ENCODE measurements around the gene SLC66A1. TPM values are rescaled to one million over a fixed set of nuclear protein-coding genes. Genes with fewer than 3 reads are reported as not detected.

SLC66A1 gene
- total and polyA plus RNA-seq, 4 experiments from 2014 or later = 3.0 to 10.2 (median 6.1) TPM

DNA sequence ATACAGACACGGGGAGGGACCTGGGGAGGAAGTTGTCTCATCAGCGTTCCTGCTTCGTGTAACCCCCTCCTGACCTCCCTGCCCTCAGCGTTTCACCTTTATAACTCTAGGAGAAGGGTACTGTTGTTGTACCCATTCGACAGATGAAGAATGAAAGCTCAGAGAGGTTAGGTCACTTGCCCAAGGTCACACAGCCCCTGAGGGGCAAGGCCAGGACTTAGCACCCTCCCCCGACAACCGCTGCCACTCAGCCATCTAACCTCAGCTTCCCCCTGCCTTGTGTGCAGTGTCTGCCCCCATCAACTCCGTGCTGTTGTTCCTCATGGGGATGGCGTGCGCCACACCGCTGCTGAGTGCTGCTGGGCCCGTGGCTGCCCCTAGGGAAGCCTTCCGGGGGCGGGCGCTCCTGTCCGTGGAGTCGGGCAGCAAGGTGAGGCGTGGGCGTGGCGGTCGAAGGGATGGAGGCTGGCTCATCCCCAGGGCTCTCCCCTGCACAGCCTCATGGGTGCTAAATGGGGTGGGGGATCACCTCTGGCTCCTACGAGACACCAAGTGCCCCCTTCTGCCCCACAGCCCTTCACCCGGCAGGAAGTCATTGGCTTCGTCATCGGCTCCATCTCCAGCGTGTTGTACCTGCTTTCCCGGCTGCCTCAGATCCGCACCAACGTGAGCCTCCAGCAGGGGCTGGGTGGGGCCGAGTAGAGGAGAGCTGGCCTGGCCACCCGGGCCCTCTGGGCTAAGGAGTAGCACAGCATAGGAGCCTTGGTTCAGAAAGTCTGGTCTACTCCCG is 14.0 kb downstream of the SLC66A1 start:
- no peaks in the 10 kb centered on the region for H3K4me1 Mint-ChIP-seq
- no peak for DNase-seq
- Histone ChIP-seq H3K27ac (ENCODE audit: low read depth, low read length) (no peak overlapping the region), H3K36me3 (ENCODE audit: insufficient read depth, low read length) (no peaks in the 10 kb centered on the region), H3K27me3 (ENCODE audit: insufficient read depth, low read length) (no peaks in the 10 kb centered on the region), H3K4me1 (ENCODE audit: insufficient read depth, low read length) (no peaks in the 10 kb centered on the region), H3K9me3 (ENCODE audit: control insufficient read depth in 1 of 2, low read length in 2 of 2) (no peaks in the 10 kb centered on the region), H3K4me3 (ENCODE audit: low read length in 2 of 2) (no peak overlapping the region)
- intact Hi-C loops (cut with micrococcal nuclease) = no loop called here
- H3K36me3 Mint-ChIP-seq = peaks cover 5 to 13% of the 10 kb centered on the region in 2 donors
- POLR2A ChIA-PET (ENCODE audit: partially characterized antibody) = no interaction called here
- H3K27ac Mint-ChIP-seq = peak overlapping the region in 3 of 7 donors; percentile 36 to 59 (median 52)
- H3K4me3 Mint-ChIP-seq = no peak overlapping the region
- no peaks in the 10 kb centered on the region for H3K27me3 Mint-ChIP-seq
- H3K9me3 Mint-ChIP-seq = peaks cover 0 to 9% (median 0%) of the 10 kb centered on the region in 8 donors
- CTCF ChIA-PET (ENCODE audit: partially characterized antibody) = no interaction called here

- no peaks in the 10 kb centered on the region for H3K9me3 ChIP-seq (ENCODE audit: control insufficient read depth in 1 of 2, low read length in 2 of 2)
- ChIA-PET CTCF (ENCODE audit: partially characterized antibody) (no interaction called here), POLR2A (ENCODE audit: partially characterized antibody) (no interaction called here)
- Mint-ChIP-seq H3K9me3 (peaks cover 0 to 9% (median 0%) of the 10 kb centered on the region in 8 donors), H3K36me3 (peaks cover 5 to 12% of the 10 kb centered on the region in 2 donors), H3K4me3 (no peak overlapping the region), H3K4me1 (no peaks in the 10 kb centered on the region), H3K27ac (peak overlapping the region in 2 of 7 donors; percentile 51 to 57), H3K27me3 (no peaks in the 10 kb centered on the region)
- H3K27me3 ChIP-seq (ENCODE audit: insufficient read depth, low read length) = no peaks in the 10 kb centered on the region
- intact Hi-C loops (cut with micrococcal nuclease) = no loop called here
- no peak overlapping the region for H3K27ac ChIP-seq (ENCODE audit: low read depth, low read length)
- no peaks in the 10 kb centered on the region for H3K36me3 ChIP-seq (ENCODE audit: insufficient read depth, low read length)
- H3K4me1 ChIP-seq (ENCODE audit: insufficient read depth, low read length) = no peaks in the 10 kb centered on the region
- no peak overlapping the region for H3K4me3 ChIP-seq (ENCODE audit: low read length in 2 of 2)
- DNase-seq = no peak
These were observed 14.6 kb downstream of the SLC66A1 start for GRCh38 chr1:19326748-19327065.

DNA sequence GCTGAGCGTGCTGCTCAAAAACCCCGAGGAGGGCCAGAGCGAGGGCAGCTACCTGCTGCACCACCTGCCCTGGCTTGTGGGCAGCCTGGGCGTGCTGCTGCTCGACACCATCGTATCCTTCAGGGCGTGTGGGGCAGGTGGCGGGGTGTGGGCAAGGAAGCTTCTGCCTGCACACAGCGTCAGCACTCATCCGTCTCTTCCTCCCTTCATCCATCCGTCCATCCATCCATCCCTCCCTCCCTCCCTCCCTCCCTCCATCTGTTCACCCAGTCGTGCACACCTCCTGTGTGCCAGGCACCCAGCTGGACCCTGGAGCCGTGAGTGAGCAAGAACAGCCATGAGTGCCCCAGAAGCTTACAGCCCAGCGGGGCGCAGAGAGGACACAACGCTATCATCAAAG is 15.2 kb downstream of the SLC66A1 start:
- POLR2A ChIA-PET (ENCODE audit: partially characterized antibody) = no interaction called here
- Histone ChIP-seq H3K27ac (ENCODE audit: low read depth, low read length) (no peak overlapping the region), H3K4me3 (ENCODE audit: low read length in 2 of 2) (no peak overlapping the region), H3K27me3 (ENCODE audit: insufficient read depth, low read length) (no peaks in the 10 kb centered on the region), H3K4me1 (ENCODE audit: insufficient read depth, low read length) (no peaks in the 10 kb centered on the region), H3K9me3 (ENCODE audit: control insufficient read depth in 1 of 2, low read length in 2 of 2) (no peaks in the 10 kb centered on the region), H3K36me3 (ENCODE audit: insufficient read depth, low read length) (no peaks in the 10 kb centered on the region)
- peaks cover 4 to 8% of the 10 kb centered on the region in 2 donors for H3K36me3 Mint-ChIP-seq
- no peaks in the 10 kb centered on the region for H3K4me1 Mint-ChIP-seq
- DNase-seq = no peak
- CTCF ChIA-PET (ENCODE audit: partially characterized antibody) = no interaction called here
- intact Hi-C loops (cut with micrococcal nuclease) = no loop called here
- H3K27me3 Mint-ChIP-seq = no peaks in the 10 kb centered on the region
- no peak overlapping the region for H3K4me3 Mint-ChIP-seq
- H3K9me3 Mint-ChIP-seq = peaks cover 0 to 9% (median 0%) of the 10 kb centered on the region in 8 donors
- H3K27ac Mint-ChIP-seq = peak overlapping the region in 2 of 7 donors; percentile 41 to 50

GRCh38 chr1:19327736-19328135 is 15.6 kb downstream of the SLC66A1 start:
- H3K36me3 ChIP-seq (ENCODE audit: insufficient read depth, low read length) = no peaks in the 10 kb centered on the region
- ChIA-PET CTCF (ENCODE audit: partially characterized antibody) (no interaction called here), POLR2A (ENCODE audit: partially characterized antibody) (no interaction called here)
- Mint-ChIP-seq H3K9me3 (peaks cover 0 to 9% (median 0%) of the 10 kb centered on the region in 8 donors), H3K4me3 (no peak overlapping the region), H3K27me3 (no peaks in the 10 kb centered on the region), H3K36me3 (peaks cover 2 to 6% of the 10 kb centered on the region in 2 donors), H3K4me1 (no peaks in the 10 kb centered on the region), H3K27ac (peak overlapping the region in 3 of 7 donors; percentile 22 to 65 (median 50))
- H3K4me3 ChIP-seq (ENCODE audit: low read length in 2 of 2) = no peak overlapping the region
- no peak overlapping the region for H3K27ac ChIP-seq (ENCODE audit: low read depth, low read length)
- H3K4me1 ChIP-seq (ENCODE audit: insufficient read depth, low read length) = no peaks in the 10 kb centered on the region
- DNase-seq = no peak
- no peaks in the 10 kb centered on the region for H3K27me3 ChIP-seq (ENCODE audit: insufficient read depth, low read length)
- intact Hi-C loops (cut with micrococcal nuclease) = no loop called here
- no peaks in the 10 kb centered on the region for H3K9me3 ChIP-seq (ENCODE audit: control insufficient read depth in 1 of 2, low read length in 2 of 2)

- no peak overlapping the region for H3K4me3 Mint-ChIP-seq
- no peaks in the 10 kb centered on the region for H3K27me3 Mint-ChIP-seq
- no peak overlapping the region for H3K27ac Mint-ChIP-seq
- H3K36me3 Mint-ChIP-seq = peaks cover 2 to 6% of the 10 kb centered on the region in 2 donors
- CTCF ChIA-PET (ENCODE audit: partially characterized antibody) = no interaction called here
- Histone ChIP-seq H3K4me1 (ENCODE audit: insufficient read depth, low read length) (no peaks in the 10 kb centered on the region), H3K27ac (ENCODE audit: low read depth, low read length) (no peak overlapping the region), H3K36me3 (ENCODE audit: insufficient read depth, low read length) (no peaks in the 10 kb centered on the region), H3K9me3 (ENCODE audit: control insufficient read depth in 1 of 2, low read length in 2 of 2) (no peaks in the 10 kb centered on the region), H3K4me3 (ENCODE audit: low read length in 2 of 2) (no peak overlapping the region), H3K27me3 (ENCODE audit: insufficient read depth, low read length) (no peaks in the 10 kb centered on the region)
- DNase-seq = no peak
- intact Hi-C loops (cut with micrococcal nuclease) = no loop called here
- POLR2A ChIA-PET (ENCODE audit: partially characterized antibody) = no interaction called here
- peaks cover 0 to 9% (median 0%) of the 10 kb centered on the region in 8 donors for H3K9me3 Mint-ChIP-seq
- no peaks in the 10 kb centered on the region for H3K4me1 Mint-ChIP-seq
These were observed 16.4 kb downstream of the SLC66A1 start for GRCh38 chr1:19328486-19328885.

DNA sequence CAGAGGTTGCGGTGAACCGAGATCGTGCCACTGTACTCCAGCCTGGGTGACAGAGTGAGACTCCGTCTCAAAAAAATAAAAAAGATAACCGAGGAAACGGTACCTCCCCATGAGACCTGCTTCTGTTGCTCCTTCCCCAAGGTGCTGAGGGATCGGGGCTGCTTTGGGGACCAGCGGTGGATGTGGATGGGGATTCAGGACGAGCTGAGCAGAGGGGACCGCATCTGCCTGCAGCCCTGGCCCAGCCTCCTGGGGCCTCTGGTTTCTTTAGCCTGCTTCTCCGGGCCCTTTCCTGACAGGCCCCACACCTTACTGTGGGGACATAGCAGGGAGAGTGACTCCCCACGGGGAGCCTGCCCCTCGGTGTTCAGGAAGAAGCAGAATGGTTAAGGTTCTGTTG is 17.1 kb downstream of the SLC66A1 start:
- Mint-ChIP-seq H3K9me3 (peaks cover 0 to 9% (median 0%) of the 10 kb centered on the region in 8 donors), H3K27me3 (no peaks in the 10 kb centered on the region), H3K27ac (peak overlapping the region in 1 of 7 donors; percentile 57), H3K4me1 (no peaks in the 10 kb centered on the region), H3K36me3 (peaks cover 2 to 6% of the 10 kb centered on the region in 2 donors), H3K4me3 (no peak overlapping the region)
- H3K9me3 ChIP-seq (ENCODE audit: control insufficient read depth in 1 of 2, low read length in 2 of 2) = no peaks in the 10 kb centered on the region
- no peaks in the 10 kb centered on the region for H3K36me3 ChIP-seq (ENCODE audit: insufficient read depth, low read length)
- intact Hi-C loops (cut with micrococcal nuclease) = no loop called here
- no peak overlapping the region for H3K27ac ChIP-seq (ENCODE audit: low read depth, low read length)
- DNase-seq = no peak
- no peak overlapping the region for H3K4me3 ChIP-seq (ENCODE audit: low read length in 2 of 2)
- ChIA-PET CTCF (ENCODE audit: partially characterized antibody) (no interaction called here), POLR2A (ENCODE audit: partially characterized antibody) (no interaction called here)
- no peaks in the 10 kb centered on the region for H3K27me3 ChIP-seq (ENCODE audit: insufficient read depth, low read length)
- no peaks in the 10 kb centered on the region for H3K4me1 ChIP-seq (ENCODE audit: insufficient read depth, low read length)

GRCh38 chr1:19329611-19330010 is 17.5 kb downstream of the SLC66A1 start:
- H3K4me1 ChIP-seq (ENCODE audit: insufficient read depth, low read length) = no peaks in the 10 kb centered on the region
- no peaks in the 10 kb centered on the region for H3K36me3 ChIP-seq (ENCODE audit: insufficient read depth, low read length)
- ChIA-PET CTCF (ENCODE audit: partially characterized antibody) (interaction anchor here (1.0 to 1.6 kb wide), 2 partner anchors 12 to 14 kb away, joined by 3 read pairs; no protein-coding TSS in a partner anchor), POLR2A (ENCODE audit: partially characterized antibody) (no interaction called here)
- no peaks in the 10 kb centered on the region for H3K9me3 ChIP-seq (ENCODE audit: control insufficient read depth in 1 of 2, low read length in 2 of 2)
- DNase-seq = no peak
- Mint-ChIP-seq H3K4me1 (no peaks in the 10 kb centered on the region), H3K9me3 (peaks cover 0 to 9% (median 0%) of the 10 kb centered on the region in 8 donors), H3K27me3 (no peaks in the 10 kb centered on the region), H3K36me3 (peaks cover 2 to 6% of the 10 kb centered on the region in 2 donors), H3K27ac (peak overlapping the region in 3 of 7 donors; percentile 13 to 79 (median 57)), H3K4me3 (peak overlapping the region in 1 of 8 donors; percentile 2)
- no peaks in the 10 kb centered on the region for H3K27me3 ChIP-seq (ENCODE audit: insufficient read depth, low read length)
- intact Hi-C loops (cut with micrococcal nuclease) = no loop called here
- H3K4me3 ChIP-seq (ENCODE audit: low read length in 2 of 2) = no peak overlapping the region
- no peak overlapping the region for H3K27ac ChIP-seq (ENCODE audit: low read depth, low read length)

Data from CD4-positive, alpha-beta memory T cell (primary cell).